ENCODE results near the gene SIPA1L3. TPM values are rescaled to one million over a fixed set of nuclear protein-coding genes. Genes with fewer than 3 reads are reported as not detected.

The SIPA1L3 gene
- total RNA-seq, 6 donors from 2014 or later = 57.3 to 91.6 (median 69.4) TPM

GRCh38 chr19:37998801-37999308 lies 91.8 kb downstream of the SIPA1L3 start:
- WGBS, 2 donors = 89 to 98% methylated on average over 3 of the region's 3 CpGs
- Histone ChIP-seq H3K27me3 (no peaks in the 10 kb centered on the region), H3K36me3 (no peaks in the 10 kb centered on the region), H3K9me3 (no peaks in the 10 kb centered on the region), H3K27ac (peak overlapping the region in 3 of 4 donors; percentile 28 to 75 (median 32)), H3K4me3 (no peak overlapping the region), H3K4me1 (peaks cover 17 to 25% (median 21%) of the 10 kb centered on the region in 4 donors)
- DNase-seq (no peak), ATAC-seq (ENCODE audit: low FRiP score in 2 of 2) (no peak)
- TF ChIP-seq CTCF (IDR thresholded peaks at IDR 0.05) (no peak), POLR2AphosphoS5 (IDR thresholded peaks at IDR 0.05) (no peak), POLR2A (IDR thresholded peaks at IDR 0.05) (no peak), EP300 (IDR thresholded peaks at IDR 0.05) (no peak)

GRCh38 chr19:37999309-38000213 lies 92.6 kb downstream of the SIPA1L3 start:
- no peak overlapping the region for H3K4me3 ChIP-seq
- H3K36me3 ChIP-seq = no peaks in the 10 kb centered on the region
- peak in 2 of 4 donors; percentile 36 to 67 for TF ChIP-seq EP300 (IDR thresholded peaks at IDR 0.05)
- TF ChIP-seq POLR2AphosphoS5 (IDR thresholded peaks at IDR 0.05) = peak; percentile 49 to 78
- TF ChIP-seq POLR2A (IDR thresholded peaks at IDR 0.05) = no peak
- TF ChIP-seq CTCF (IDR thresholded peaks at IDR 0.05) = no peak
- no peaks in the 10 kb centered on the region for H3K9me3 ChIP-seq
- H3K27me3 ChIP-seq = no peaks in the 10 kb centered on the region
- peak overlapping the region; percentile 28 to 75 (median 42) for H3K27ac ChIP-seq
- peaks cover 24 to 28% (median 25%) of the 10 kb centered on the region in 4 donors for H3K4me1 ChIP-seq
- WGBS, 2 donors = 68 to 78% methylated on average over 8 to 20 of the region's 20 CpGs
- DNase-seq (peak in 1 of 2 donors; percentile 31), ATAC-seq (ENCODE audit: low FRiP score in 2 of 2) (peak; percentile 44 to 88)

- TF ChIP-seq EP300 (IDR thresholded peaks at IDR 0.05) (no peak), POLR2A (IDR thresholded peaks at IDR 0.05) (no peak), CTCF (IDR thresholded peaks at IDR 0.05) (no peak), POLR2AphosphoS5 (IDR thresholded peaks at IDR 0.05) (no peak)
Observed at GRCh38 chr19:38001158-38001781, 94.3 kb downstream of the SIPA1L3 start.

GRCh38 chr19:38003438-38004185 lies 96.6 kb downstream of the SIPA1L3 start:
- DNase-seq (peak in 1 of 2 donors; percentile 73), ATAC-seq (ENCODE audit: low FRiP score in 2 of 2) (peak; percentile 24 to 60)
- TF ChIP-seq POLR2AphosphoS5 (IDR thresholded peaks at IDR 0.05) (peak; percentile 82 to 85), EP300 (IDR thresholded peaks at IDR 0.05) (peak in 3 of 4 donors; percentile 27 to 84 (median 76)), CTCF (IDR thresholded peaks at IDR 0.05) (no peak)
- Histone ChIP-seq H3K4me1 (peaks cover 20 to 34% (median 30%) of the 10 kb centered on the region in 4 donors), H3K9me3 (no peaks in the 10 kb centered on the region), H3K36me3 (no peaks in the 10 kb centered on the region), H3K4me3 (peak overlapping the region in 3 of 4 donors; percentile 34 to 44 (median 43)), H3K27me3 (no peaks in the 10 kb centered on the region), H3K27ac (peak overlapping the region; percentile 78 to 92 (median 86))
- 4 to 9% methylated on average over 14 to 18 of the region's 18 CpGs for WGBS, 2 donors

More at GRCh38 chr19:38001158-38001781, 94.3 kb downstream of the SIPA1L3 start:
- Histone ChIP-seq H3K4me1 (peaks cover 20 to 35% (median 33%) of the 10 kb centered on the region in 4 donors), H3K4me3 (no peak overlapping the region), H3K36me3 (no peaks in the 10 kb centered on the region), H3K9me3 (no peaks in the 10 kb centered on the region), H3K27ac (no peak overlapping the region), H3K27me3 (no peaks in the 10 kb centered on the region)
- no peak for DNase-seq
- ATAC-seq (ENCODE audit: low FRiP score in 2 of 2) = no peak
- WGBS, 2 donors = 80 to 83% methylated on average over 5 of the region's 5 CpGs

Data from upper lobe of left lung (tissue), 6 donors.